Measurements from ENCODE around the gene SNRPA. TPM values are rescaled to one million over a fixed set of nuclear protein-coding genes. Genes with fewer than 3 reads are reported as not detected.

The SNRPA gene
- total RNA-seq, 3 donors from 2014 or later, result 41.6 to 52.8 (median 52.1) TPM

DNA sequence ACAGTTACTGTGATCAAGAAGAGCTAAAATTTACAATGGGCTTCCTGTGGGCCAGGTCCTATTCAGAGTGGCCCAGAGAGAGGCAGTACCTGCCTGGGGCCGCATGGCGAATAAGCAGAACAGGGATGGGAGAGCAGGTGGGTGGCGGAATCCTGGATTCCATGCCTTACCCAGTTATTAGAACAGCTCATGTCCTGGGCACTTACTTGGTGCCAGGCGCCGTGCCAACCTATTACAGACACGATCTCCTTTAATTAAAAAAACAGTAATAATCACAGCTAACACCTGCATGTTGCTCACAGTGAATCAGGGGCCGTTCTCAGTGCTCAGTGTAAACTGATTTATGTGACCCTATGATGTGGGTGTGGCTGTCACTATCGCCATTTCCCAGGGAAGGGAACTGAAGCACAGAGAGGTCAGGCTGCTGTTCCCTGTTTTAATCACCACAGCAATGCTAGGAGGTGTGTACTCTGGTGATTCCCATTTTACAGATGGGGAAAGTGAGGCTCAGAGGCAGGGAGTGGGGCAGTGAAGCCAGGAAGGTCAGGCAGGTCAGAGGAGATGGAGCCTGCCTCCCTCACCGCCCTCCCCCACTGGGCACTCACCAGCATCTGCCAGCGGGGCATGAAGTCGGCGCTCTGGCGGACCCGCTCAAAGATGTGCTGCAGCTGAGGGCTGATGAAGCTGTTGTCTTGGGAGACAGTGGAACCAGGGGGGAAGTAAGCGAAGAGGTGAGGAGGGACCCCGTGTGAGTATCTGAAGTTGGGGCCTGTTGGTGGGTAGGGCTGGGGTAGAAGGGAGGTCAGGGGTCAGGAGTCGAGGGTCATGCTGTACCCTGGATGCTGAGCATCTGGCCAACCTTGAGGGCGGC, 46.3 kb upstream of the SNRPA start:
- H3K4me1 ChIP-seq, result no peaks in the 10 kb centered on the region
- no peaks in the 10 kb centered on the region for H3K36me3 ChIP-seq
- H3K4me3 ChIP-seq, result no peak overlapping the region
- no peaks in the 10 kb centered on the region for H3K27me3 ChIP-seq
- intact Hi-C loops (cut with DNase I; ENCODE audit: low total_unique reads), result no loop called here
- no peaks in the 10 kb centered on the region for H3K9me3 ChIP-seq
- TF ChIP-seq POLR2A (IDR thresholded peaks at IDR 0.05) (no peak), POLR2AphosphoS5 (IDR thresholded peaks at IDR 0.05) (no peak), CTCF (IDR thresholded peaks at IDR 0.05) (no peak)
- no peak overlapping the region for H3K27ac ChIP-seq
- no peak for DNase-seq (ENCODE audit: low spot score in 2 of 2)

DNA sequence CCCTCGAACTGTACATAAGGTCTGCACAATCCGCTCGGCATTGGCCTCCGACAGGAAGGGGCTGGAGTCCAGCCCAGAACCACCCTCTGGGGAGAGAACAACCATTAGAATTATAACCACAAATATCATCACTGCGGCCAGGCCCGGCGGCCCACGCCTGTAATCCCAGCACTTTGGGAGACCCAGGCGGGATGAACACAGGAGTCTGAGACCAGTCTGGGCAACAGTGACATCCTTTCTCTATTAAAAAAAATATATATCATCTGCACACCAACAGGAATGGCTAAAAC, 45.7 kb upstream of the SNRPA start:
- intact Hi-C loops (cut with DNase I; ENCODE audit: low total_unique reads), result no loop called here
- Histone ChIP-seq H3K27me3 (no peaks in the 10 kb centered on the region), H3K27ac (no peak overlapping the region), H3K4me1 (no peaks in the 10 kb centered on the region), H3K36me3 (no peaks in the 10 kb centered on the region), H3K9me3 (no peaks in the 10 kb centered on the region), H3K4me3 (no peak overlapping the region)
- no peak for DNase-seq (ENCODE audit: low spot score in 2 of 2)
- TF ChIP-seq POLR2AphosphoS5 (IDR thresholded peaks at IDR 0.05), result no peak
- no peak for TF ChIP-seq CTCF (IDR thresholded peaks at IDR 0.05)
- no peak for TF ChIP-seq POLR2A (IDR thresholded peaks at IDR 0.05)

GRCh38 chr19:40705950-40706619, 44.9 kb upstream of the SNRPA start:
- intact Hi-C loops (cut with DNase I; ENCODE audit: low total_unique reads), result no loop called here
- TF ChIP-seq CTCF (IDR thresholded peaks at IDR 0.05) (no peak), POLR2A (IDR thresholded peaks at IDR 0.05) (no peak), POLR2AphosphoS5 (IDR thresholded peaks at IDR 0.05) (no peak)
- H3K4me1 ChIP-seq, result no peaks in the 10 kb centered on the region
- no peaks in the 10 kb centered on the region for H3K9me3 ChIP-seq
- no peaks in the 10 kb centered on the region for H3K36me3 ChIP-seq
- no peak overlapping the region for H3K27ac ChIP-seq
- no peak for DNase-seq (ENCODE audit: low spot score in 2 of 2)
- no peak overlapping the region for H3K4me3 ChIP-seq
- no peaks in the 10 kb centered on the region for H3K27me3 ChIP-seq

GRCh38 chr19:40707615-40708014, 43.4 kb upstream of the SNRPA start:
- Histone ChIP-seq H3K27me3 (no peaks in the 10 kb centered on the region), H3K36me3 (no peaks in the 10 kb centered on the region), H3K9me3 (no peaks in the 10 kb centered on the region), H3K4me1 (no peaks in the 10 kb centered on the region), H3K4me3 (no peak overlapping the region), H3K27ac (no peak overlapping the region)
- DNase-seq (ENCODE audit: low spot score in 2 of 2), result no peak
- intact Hi-C loops (cut with DNase I; ENCODE audit: low total_unique reads), result no loop called here
- TF ChIP-seq CTCF (IDR thresholded peaks at IDR 0.05) (no peak), POLR2A (IDR thresholded peaks at IDR 0.05) (no peak), POLR2AphosphoS5 (IDR thresholded peaks at IDR 0.05) (no peak)

DNA sequence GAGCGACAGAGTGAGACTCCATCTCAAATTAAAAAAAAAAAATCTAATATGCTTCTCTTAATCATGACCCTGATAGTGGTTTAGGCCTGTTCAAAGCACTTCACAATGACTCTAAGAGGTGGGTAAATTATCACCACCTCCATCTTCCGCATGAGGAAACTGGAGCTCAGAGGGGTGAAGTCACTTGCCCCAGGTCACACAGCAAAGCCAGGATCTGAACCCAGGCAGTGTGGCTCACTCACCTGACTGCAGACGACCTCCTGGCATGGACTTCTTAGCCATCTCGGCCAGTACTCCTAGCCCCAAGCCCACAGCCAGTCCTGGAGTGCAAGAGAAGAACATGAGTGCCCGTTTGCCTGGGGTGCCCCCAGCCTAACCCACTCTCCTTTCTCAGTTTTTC, 41.2 kb upstream of the SNRPA start:
- Histone ChIP-seq H3K4me3 (no peak overlapping the region), H3K36me3 (no peaks in the 10 kb centered on the region), H3K27ac (no peak overlapping the region), H3K27me3 (no peaks in the 10 kb centered on the region), H3K9me3 (no peaks in the 10 kb centered on the region), H3K4me1 (no peaks in the 10 kb centered on the region)
- intact Hi-C loops (cut with DNase I; ENCODE audit: low total_unique reads), result no loop called here
- DNase-seq (ENCODE audit: low spot score in 2 of 2), result no peak
- TF ChIP-seq POLR2A (IDR thresholded peaks at IDR 0.05) (no peak), POLR2AphosphoS5 (IDR thresholded peaks at IDR 0.05) (no peak), CTCF (IDR thresholded peaks at IDR 0.05) (no peak)

All from breast epithelium (tissue), 4 donors.